Spleen (tissue), 11 donors: ENCODE measurements around the gene SCART1. TPM values are rescaled to one million over a fixed set of nuclear protein-coding genes. Genes with fewer than 3 reads are reported as not detected.

Source experiments
- DNase-seq: peaks from one replicate; pipeline ENCODE4 v3.0.0-alpha.2; 2020
- H3K27ac ChIP-seq, 8 donors: fragments of 200-600 bp; sonication (generic) in 7 of 8; 1 replicate in 4 of 8; 2 replicates in 4 of 8; pipeline versions ENCODE4 v1.5.0 to v1.8.0; 2016 to 2021; ENCODE audit warnings: inconsistent platforms in 4 of 8, mild to moderate bottlenecking in 4 of 8, moderate library complexity in 1 of 8
- H3K27me3 ChIP-seq, 7 donors: fragments of 200-600 bp; sonication (generic) in 6 of 7; replicated peaks in 1 of 7; 1 replicate in 4 of 7; 2 replicates in 3 of 7; pipeline versions ENCODE4 v1.5.0 to v1.8.0; 2016 to 2021; ENCODE audit warnings: inconsistent platforms in 3 of 7, mild to moderate bottlenecking in 1 of 7
- H3K36me3 ChIP-seq, 6 donors: fragments of 200-600 bp; sonication (generic) in 5 of 6; 1 replicate in 4 of 6; 2 replicates in 2 of 6; pipeline versions ENCODE4 v1.5.0 to v1.8.0; 2016 to 2021; ENCODE audit warnings: inconsistent platforms in 2 of 6
- H3K4me1 ChIP-seq, 6 donors: fragments of 200-600 bp; sonication (generic) in 5 of 6; 1 replicate in 3 of 6; 2 replicates in 3 of 6; pipeline versions ENCODE4 v1.5.0 to v1.8.0; 2016 to 2021; ENCODE audit warnings: inconsistent platforms in 3 of 6
- H3K4me3 ChIP-seq, 8 donors: fragments of 200-600 bp; sonication (generic) in 7 of 8; 1 replicate in 4 of 8; 2 replicates in 4 of 8; pipeline versions ENCODE4 v1.5.0 to v1.8.0; 2016 to 2021; ENCODE audit warnings: inconsistent platforms in 4 of 8, mild to moderate bottlenecking in 4 of 8, moderate library complexity in 2 of 8
- H3K9me3 ChIP-seq, 8 donors: fragments of 200-600 bp; sonication (generic) in 7 of 8; 1 replicate in 4 of 8; 2 replicates in 4 of 8; pipeline versions ENCODE4 v1.5.0 to v1.8.0; 2016 to 2021; ENCODE audit warnings: inconsistent platforms in 4 of 8
- POLR2A ChIP-seq, 3 donors: fragments of 450-650 bp; IDR thresholded peaks; one replicate each; pipeline ENCODE4 v1.5.1; 2017; ENCODE audit warnings: antibody characterized with exemption in 3 of 3, mild to moderate bottlenecking in 1 of 3
- POLR2AphosphoS5 ChIP-seq, 3 donors: sonication (generic); formaldehyde crosslinking; IDR thresholded peaks; one replicate each; pipeline ENCODE4 v1.5.1; 2017; ENCODE audit warnings: antibody characterized with exemption in 3 of 3
- WGBS, 5 donors: extraction: QIAGEN DNeasy Blood & Tissue Kit in 3 of 5; methylation state at CpG; one replicate each; pipeline versions ENCODE4 v1.1.5 to v1.1.7; 2013 to 2018; 5-methylcytosine and 5-hydroxymethylcytosine counted together
- intact Hi-C: fragments of 100-400 bp; cut with DNase I; formaldehyde crosslinking; loops from one replicate; pipeline ENCODE4 v1.15.0; 2023; ENCODE audit warnings: low total_unique reads
- polyA plus RNA-seq, 3 donors: library from polyadenylated mRNA; stranded (reverse); fragments of 200-250 nt; gene quantifications; one replicate each; pipeline ENCODE4 v1.2.1, GENCODE V29; 2013
- total RNA-seq, 7 donors: library from RNA; depleted of rRNA in 3 of 7; stranded (reverse); fragments of >200 nt in 3 of 7; fragmentation: NEBNext Ultra II Directional in 4 of 7; extraction: Animal tissue kit (Norgen Biotek cat#: 25700) in 4 of 7; gene quantifications; one replicate each; pipeline versions ENCODE4 v1.1.0 to v1.2.1, GENCODE V29; 2016 to 2021
- TF ChIP-seq, protein P1 (sequence below), 11 experiments: fragments of 200-600 bp in 7 of 11; fragments of 450-650 bp in 4 of 11; sonication (generic) in 4 of 11; IDR thresholded peaks in 8 of 11; conservative IDR thresholded peaks in 3 of 11; 1 replicate in 7 of 11; 2 replicates in 4 of 11; pipeline versions ENCODE4 v1.4.0 to v1.8.0; 2016 to 2021; ENCODE audit warnings: antibody characterized with exemption in 11 of 11, inconsistent platforms in 4 of 11, mild to moderate bottlenecking in 1 of 11
- donor health status: healthy with polysubstance abuse.
- donor health status: DM: no; HTN: no; CAD: no; lungs with moderate emphysema.
- donor health status: DM: no; HTN: no; CAD: no.
- donor health status: Bipolar disorder and iron deficiency.
- donor health status: healthy.
- donor health status: DM: no; HTN: no; CAD: no.
- donor health status: DM: yes; HTN: yes; CAD: no.

SCART1 gene
- total and polyA plus RNA-seq, 10 donors: 0.36 to 9.7 (median 4.9) TPM

DNA sequence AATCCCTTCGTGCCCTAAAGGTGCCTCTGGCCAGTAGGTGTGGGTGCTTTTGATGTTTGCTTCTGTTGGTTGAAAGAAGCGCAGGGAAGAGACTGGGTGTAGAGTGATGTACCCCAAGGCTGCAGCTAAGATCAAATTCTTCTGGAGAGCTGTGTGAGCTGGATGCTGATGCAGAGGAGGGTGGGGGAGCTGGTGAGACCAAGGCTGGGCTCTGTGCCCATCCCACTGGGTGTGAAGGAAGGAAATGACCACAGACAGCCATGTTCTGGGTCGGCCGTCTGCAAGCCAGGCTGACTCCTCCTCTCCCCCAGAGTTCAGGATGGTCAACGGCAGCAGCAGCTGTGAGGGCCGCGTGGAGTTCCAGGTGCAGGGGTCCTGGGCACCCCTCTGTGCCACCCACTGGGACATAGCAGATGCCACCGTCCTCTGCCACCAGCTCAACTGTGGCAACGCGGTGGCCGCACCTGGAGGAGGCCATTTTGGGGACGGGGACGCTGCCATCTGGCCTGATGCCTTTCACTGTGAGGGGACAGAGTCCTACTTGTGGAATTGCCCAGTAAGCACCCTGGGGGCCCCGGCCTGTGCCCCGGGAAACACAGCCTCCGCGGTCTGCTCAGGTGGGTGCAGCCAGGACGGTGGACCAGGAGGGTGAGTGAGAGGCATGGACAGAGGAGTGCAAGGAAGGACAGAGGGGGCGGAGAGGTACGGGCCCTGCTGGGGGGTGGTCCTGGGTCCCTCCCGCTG is 5.1 kb downstream of the SCART1 start:
- WGBS, 5 donors: 78 to 82% (median 80%) methylated on average over 19 to 21 of the region's 21 CpGs
- Histone ChIP-seq H3K9me3 (no peaks in the 10 kb centered on the region), H3K27ac (no peak overlapping the region), H3K36me3 (no peaks in the 10 kb centered on the region), H3K4me1 (no peaks in the 10 kb centered on the region), H3K27me3 (no peaks in the 10 kb centered on the region), H3K4me3 (no peak overlapping the region)
- TF ChIP-seq POLR2A (IDR thresholded peaks at IDR 0.05) (no peak), POLR2AphosphoS5 (IDR thresholded peaks at IDR 0.05) (no peak)
- TF ChIP-seq, protein P1, sequence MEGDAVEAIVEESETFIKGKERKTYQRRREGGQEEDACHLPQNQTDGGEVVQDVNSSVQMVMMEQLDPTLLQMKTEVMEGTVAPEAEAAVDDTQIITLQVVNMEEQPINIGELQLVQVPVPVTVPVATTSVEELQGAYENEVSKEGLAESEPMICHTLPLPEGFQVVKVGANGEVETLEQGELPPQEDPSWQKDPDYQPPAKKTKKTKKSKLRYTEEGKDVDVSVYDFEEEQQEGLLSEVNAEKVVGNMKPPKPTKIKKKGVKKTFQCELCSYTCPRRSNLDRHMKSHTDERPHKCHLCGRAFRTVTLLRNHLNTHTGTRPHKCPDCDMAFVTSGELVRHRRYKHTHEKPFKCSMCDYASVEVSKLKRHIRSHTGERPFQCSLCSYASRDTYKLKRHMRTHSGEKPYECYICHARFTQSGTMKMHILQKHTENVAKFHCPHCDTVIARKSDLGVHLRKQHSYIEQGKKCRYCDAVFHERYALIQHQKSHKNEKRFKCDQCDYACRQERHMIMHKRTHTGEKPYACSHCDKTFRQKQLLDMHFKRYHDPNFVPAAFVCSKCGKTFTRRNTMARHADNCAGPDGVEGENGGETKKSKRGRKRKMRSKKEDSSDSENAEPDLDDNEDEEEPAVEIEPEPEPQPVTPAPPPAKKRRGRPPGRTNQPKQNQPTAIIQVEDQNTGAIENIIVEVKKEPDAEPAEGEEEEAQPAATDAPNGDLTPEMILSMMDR (IDR thresholded peaks at IDR 0.05 in 8 of 11, conservative IDR thresholded peaks at IDR 0.05 in 3 of 11): no peak
- peak; percentile 57 for DNase-seq
- intact Hi-C loops: no loop called here

DNA sequence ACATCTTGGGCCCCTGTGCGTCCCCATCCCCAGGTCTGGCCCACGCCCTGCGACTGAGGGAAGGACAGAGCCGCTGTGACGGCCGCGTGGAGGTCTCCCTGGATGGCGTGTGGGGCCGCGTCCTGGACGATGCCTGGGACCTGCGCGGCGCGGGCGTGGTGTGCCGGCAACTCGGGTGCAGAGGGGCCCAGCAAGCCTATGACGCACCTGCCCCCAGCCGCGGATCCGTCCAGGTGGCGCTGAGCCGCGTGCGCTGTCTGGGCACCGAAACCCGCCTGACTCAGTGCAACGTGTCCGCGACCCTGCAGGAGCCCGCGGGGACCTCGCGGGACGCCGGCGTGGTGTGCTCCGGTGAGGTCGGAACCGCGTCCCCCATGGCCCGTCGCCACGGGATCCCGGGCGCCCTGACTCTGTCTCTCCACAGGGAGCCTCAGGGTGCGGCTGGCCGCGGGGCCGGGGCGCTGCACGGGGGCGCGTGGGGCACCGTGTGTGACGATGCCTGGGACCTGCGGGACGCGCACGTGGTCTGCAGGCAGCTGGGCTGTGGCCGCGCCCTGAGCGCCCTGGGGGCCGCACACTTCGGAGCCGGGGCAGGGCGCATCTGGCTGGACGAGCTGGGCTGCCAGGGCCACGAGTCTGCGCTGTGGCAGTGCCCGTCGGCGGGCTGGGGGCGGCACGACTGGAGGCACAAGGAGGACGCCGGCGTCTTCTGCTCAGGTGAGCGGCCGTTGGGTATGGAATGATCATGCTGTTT is 5.9 kb downstream of the SCART1 start:
- peak; percentile 65 for DNase-seq
- TF ChIP-seq, protein P1 (IDR thresholded peaks at IDR 0.05 in 8 of 11, conservative IDR thresholded peaks at IDR 0.05 in 3 of 11): no peak
- TF ChIP-seq POLR2A (IDR thresholded peaks at IDR 0.05) (no peak), POLR2AphosphoS5 (IDR thresholded peaks at IDR 0.05) (no peak)
- no peaks in the 10 kb centered on the region for H3K4me1 ChIP-seq
- H3K4me3 ChIP-seq: no peak overlapping the region
- H3K9me3 ChIP-seq: no peaks in the 10 kb centered on the region
- no peaks in the 10 kb centered on the region for H3K36me3 ChIP-seq
- H3K27me3 ChIP-seq: no peaks in the 10 kb centered on the region
- no peak overlapping the region for H3K27ac ChIP-seq
- intact Hi-C loops: no loop called here
- 56 to 83% (median 63%) methylated on average over 24 to 81 of the region's 81 CpGs for WGBS, 5 donors

DNA sequence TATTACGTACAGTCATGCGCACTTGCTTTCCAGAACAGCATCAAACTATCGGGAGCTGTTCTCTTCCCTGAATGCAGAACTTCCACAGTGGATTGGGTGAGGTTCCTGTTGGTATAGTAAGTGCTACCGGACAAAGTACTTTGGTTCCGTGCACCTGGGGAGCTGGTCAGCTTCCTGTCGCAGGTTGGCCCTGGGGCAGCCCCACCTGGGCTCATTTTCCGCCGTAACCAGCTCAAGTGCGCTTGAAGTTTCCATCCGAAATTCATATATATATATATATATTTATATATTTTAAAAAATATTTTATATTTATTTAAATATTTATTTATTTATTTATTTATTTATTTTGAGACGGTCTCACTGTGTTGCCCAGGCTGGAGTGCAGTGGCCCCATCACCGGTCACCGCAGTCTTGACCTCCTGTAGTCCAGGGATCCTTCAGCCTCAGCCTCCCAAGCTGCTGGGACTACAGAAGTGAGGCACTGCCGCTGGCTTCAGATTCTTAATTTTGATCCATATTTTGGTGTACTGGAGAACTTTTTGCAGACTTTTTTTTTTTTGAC is 6.5 kb downstream of the SCART1 start:
- intact Hi-C loops: no loop called here
- 90 to 96% (median 92%) methylated on average over 14 of the region's 14 CpGs for WGBS, 5 donors
- Histone ChIP-seq H3K4me1 (no peaks in the 10 kb centered on the region), H3K4me3 (no peak overlapping the region), H3K27me3 (peaks cover 0 to 4% (median 0%) of the 10 kb centered on the region in 7 donors), H3K36me3 (no peaks in the 10 kb centered on the region), H3K9me3 (no peaks in the 10 kb centered on the region), H3K27ac (no peak overlapping the region)
- TF ChIP-seq POLR2AphosphoS5 (IDR thresholded peaks at IDR 0.05) (no peak), POLR2A (IDR thresholded peaks at IDR 0.05) (no peak)
- TF ChIP-seq, protein P1 (IDR thresholded peaks at IDR 0.05 in 8 of 11, conservative IDR thresholded peaks at IDR 0.05 in 3 of 11): no peak
- DNase-seq: no peak

DNA sequence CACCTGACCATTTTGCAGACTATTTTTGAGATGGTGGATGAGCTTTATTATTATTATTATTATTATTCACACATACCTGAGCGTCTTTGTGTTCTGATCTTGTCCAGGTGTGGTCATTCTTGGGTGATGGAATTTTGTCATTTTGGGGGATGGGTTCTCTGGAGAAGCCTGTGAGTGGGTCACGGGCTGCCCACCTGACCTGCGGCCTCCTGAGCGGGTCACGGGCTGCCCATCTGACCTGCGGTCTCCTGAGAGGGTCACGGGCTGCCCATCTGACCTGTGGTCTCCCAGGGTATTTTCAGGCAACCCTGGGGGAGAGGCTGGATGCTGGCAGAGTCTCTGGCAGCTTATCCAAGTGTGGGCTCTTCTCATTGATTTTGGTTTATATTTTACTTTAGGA is 7.3 kb downstream of the SCART1 start:
- no peak overlapping the region for H3K27ac ChIP-seq
- TF ChIP-seq, protein P1 (IDR thresholded peaks at IDR 0.05 in 8 of 11, conservative IDR thresholded peaks at IDR 0.05 in 3 of 11): no peak
- TF ChIP-seq POLR2A (IDR thresholded peaks at IDR 0.05) (no peak), POLR2AphosphoS5 (IDR thresholded peaks at IDR 0.05) (no peak)
- no peaks in the 10 kb centered on the region for H3K36me3 ChIP-seq
- WGBS, 5 donors: 83 to 97% (median 93%) methylated on average over 6 to 7 of the region's 7 CpGs
- DNase-seq: no peak
- intact Hi-C loops: no loop called here
- H3K27me3 ChIP-seq: peaks cover 0 to 6% (median 0%) of the 10 kb centered on the region in 7 donors
- H3K9me3 ChIP-seq: no peaks in the 10 kb centered on the region
- no peak overlapping the region for H3K4me3 ChIP-seq
- H3K4me1 ChIP-seq: no peaks in the 10 kb centered on the region
